ENCODE measurements around the gene SYCE3.

The SYCE3 gene

GRCh38 chr22:50568626-50569025 lies 5.9 kb upstream of the SYCE3 start:
- Mint-ChIP-seq H3K36me3 (ENCODE audit: low read depth) (peaks cover 35% of the 10 kb centered on the region), H3K4me1 (peaks cover 3% of the 10 kb centered on the region), H3K9me3 (no peaks in the 10 kb centered on the region), H3K27ac (no peak overlapping the region), H3K27me3 (ENCODE audit: low read depth, poor library complexity) (peaks cover 31% of the 10 kb centered on the region), H3K4me3 (no peak overlapping the region)
- DNase-seq: no peak
- no peak for TF ChIP-seq CTCF (IDR thresholded peaks at IDR 0.05)

- peaks cover 11% of the 10 kb centered on the region for H3K4me1 Mint-ChIP-seq
- H3K9me3 Mint-ChIP-seq: no peaks in the 10 kb centered on the region
- DNase-seq: no peak
- H3K36me3 Mint-ChIP-seq (ENCODE audit: low read depth): peaks cover 34% of the 10 kb centered on the region
- H3K27me3 Mint-ChIP-seq (ENCODE audit: low read depth, poor library complexity): peaks cover 39% of the 10 kb centered on the region
- H3K4me3 Mint-ChIP-seq: no peak overlapping the region
- peak overlapping the region; percentile 59 for H3K27ac Mint-ChIP-seq
- TF ChIP-seq CTCF (IDR thresholded peaks at IDR 0.05): no peak
Measured at GRCh38 chr22:50567721-50568252, 5.1 kb upstream of the SYCE3 start.

- peaks cover 6% of the 10 kb centered on the region for H3K36me3 Mint-ChIP-seq (ENCODE audit: low read depth)
- no peak for DNase-seq
- H3K4me3 Mint-ChIP-seq: peak overlapping the region; percentile 16
- no peak for TF ChIP-seq CTCF (IDR thresholded peaks at IDR 0.05)
- H3K27ac Mint-ChIP-seq: no peak overlapping the region
- peaks cover 11% of the 10 kb centered on the region for H3K4me1 Mint-ChIP-seq
- H3K27me3 Mint-ChIP-seq (ENCODE audit: low read depth, poor library complexity): peaks cover 48% of the 10 kb centered on the region
- H3K9me3 Mint-ChIP-seq: no peaks in the 10 kb centered on the region
Measured at GRCh38 chr22:50564289-50564688, 1.6 kb upstream of the SYCE3 start.

- no peaks in the 10 kb centered on the region for H3K9me3 Mint-ChIP-seq
- peaks cover 52% of the 10 kb centered on the region for H3K27me3 Mint-ChIP-seq (ENCODE audit: low read depth, poor library complexity)
- peaks cover 4% of the 10 kb centered on the region for H3K36me3 Mint-ChIP-seq (ENCODE audit: low read depth)
- H3K4me3 Mint-ChIP-seq: peak overlapping the region; percentile 90
- DNase-seq: no peak
- peaks cover 11% of the 10 kb centered on the region for H3K4me1 Mint-ChIP-seq
- TF ChIP-seq CTCF (IDR thresholded peaks at IDR 0.05): no peak
- no peak overlapping the region for H3K27ac Mint-ChIP-seq
Measured at GRCh38 chr22:50563413-50564160, 868 bp upstream of the SYCE3 start.

GRCh38 chr22:50561401-50562358 lies 1.0 kb downstream of the SYCE3 start:
- Mint-ChIP-seq H3K36me3 (ENCODE audit: low read depth) (no peaks in the 10 kb centered on the region), H3K4me1 (peaks cover 11% of the 10 kb centered on the region), H3K4me3 (peak overlapping the region; percentile 49), H3K9me3 (no peaks in the 10 kb centered on the region), H3K27ac (no peak overlapping the region), H3K27me3 (ENCODE audit: low read depth, poor library complexity) (peaks cover 50% of the 10 kb centered on the region)
- TF ChIP-seq CTCF (IDR thresholded peaks at IDR 0.05): no peak
- DNase-seq: no peak
